Neural cell (in vitro differentiated cells): Measurements from ENCODE around the gene LST1. TPM values are rescaled to one million over a fixed set of nuclear protein-coding genes. Genes with fewer than 3 reads are reported as not detected.

ENCODE experiments used
- H2AFZ ChIP-seq: fragments of 200-600, 300-800 bp; sonication (generic), shearing (Covaris generic); 2 replicates; pipeline ENCODE4 v1.6.0; 2014; ENCODE audit warnings: low read depth, mild to moderate bottlenecking, antibody characterized with exemption, low read length, moderate library complexity
- H3F3A ChIP-seq: fragments of 200-600 bp; shearing (Covaris generic); 2 replicates; pipeline ENCODE4 v1.6.1; 2016; ENCODE audit warnings: mild to moderate bottlenecking, moderate library complexity, mixed read lengths, antibody characterized with exemption, low read length; ENCODE audit not compliant: insufficient read depth, poor library complexity, severe bottlenecking
- H3K27ac ChIP-seq: fragments of 200-600, 300-800 bp; sonication (generic), shearing (Covaris generic); 2 replicates; pipeline ENCODE4 v1.5.1; 2014; ENCODE audit warnings: mild to moderate bottlenecking, low read length, moderate library complexity
- H3K27me3 ChIP-seq: fragments of 300-800, 200-600 bp; sonication (generic), shearing (Covaris generic); 2 replicates; pipeline ENCODE4 v1.6.0; 2014; ENCODE audit warnings: mild to moderate bottlenecking, low read depth, low read length, moderate library complexity; ENCODE audit not compliant: insufficient read depth
- H3K36me3 ChIP-seq: fragments of 300-800, 200-600 bp; sonication (generic), shearing (Covaris generic); 2 replicates; pipeline ENCODE4 v1.5.1; 2014; ENCODE audit warnings: mild to moderate bottlenecking, antibody characterized with exemption, low read length, moderate library complexity; ENCODE audit not compliant: insufficient read depth
- H3K4me2 ChIP-seq: fragments of 300-800, 200-600 bp; sonication (generic), shearing (Covaris generic); 2 replicates; pipeline ENCODE4 v1.6.0; 2014; ENCODE audit warnings: mild to moderate bottlenecking, low read length
- H3K4me3 ChIP-seq: fragments of 300-800, 200-600 bp; sonication (generic), shearing (Covaris generic); 2 replicates; pipeline ENCODE4 v1.5.1; 2014; ENCODE audit warnings: mild to moderate bottlenecking, low read length, moderate library complexity
- H3K79me2 ChIP-seq: fragments of 200-600 bp; shearing (Covaris generic); replicated peaks from 2 replicates; pipeline ENCODE4 v1.6.0; 2014; ENCODE audit warnings: mild to moderate bottlenecking, low read length, moderate library complexity; ENCODE audit not compliant: insufficient read depth
- H3K9ac ChIP-seq: fragments of 300-800, 200-600 bp; sonication (generic), shearing (Covaris generic); 2 replicates; pipeline ENCODE4 v1.6.1; 2016; ENCODE audit warnings: mild to moderate bottlenecking, low read length, mixed read lengths
- H3K9me2 ChIP-seq: fragments of 200-600 bp; shearing (Covaris generic); 2 replicates; pipeline ENCODE4 v1.6.1; 2016; ENCODE audit warnings: mild to moderate bottlenecking, low read length, mixed read lengths; ENCODE audit not compliant: insufficient read depth
- H3K9me3 ChIP-seq: fragments of 200-600, 300-800 bp; sonication (generic), shearing (Covaris generic); 2 replicates; pipeline ENCODE4 v1.6.1; 2016; ENCODE audit warnings: mild to moderate bottlenecking, mixed run types, low read length, moderate library complexity, mixed read lengths
- H4K20me1 ChIP-seq: fragments of 200-600 bp; shearing (Covaris generic); 2 replicates; pipeline ENCODE4 v1.6.1; 2016; ENCODE audit warnings: mild to moderate bottlenecking, mixed run types; ENCODE audit not compliant: insufficient read depth
- CTCF ChIP-seq: fragments of 450-650 bp; IDR thresholded peaks from 2 replicates; pipeline ENCODE4 v1.5.1; 2014; ENCODE audit warnings: antibody characterized with exemption, mild to moderate bottlenecking, moderate library complexity; ENCODE audit not compliant: poor library complexity, severe bottlenecking
- EP300 ChIP-seq: fragments of 450-650 bp; conservative IDR thresholded peaks from 2 replicates; pipeline ENCODE4 v1.6.1; 2014; ENCODE audit warnings: antibody characterized with exemption, mild to moderate bottlenecking, moderate library complexity; ENCODE audit not compliant: poor library complexity, severe bottlenecking
- EZH2 ChIP-seq: fragments of 200-600, 300-800 bp; shearing (Covaris generic), sonication (generic); IDR thresholded peaks from 2 replicates; pipeline ENCODE4 v1.6.1; 2014; ENCODE audit warnings: antibody characterized with exemption, low read length, borderline replicate concordance, mild to moderate bottlenecking; ENCODE audit not compliant: insufficient read depth, poor library complexity, severe bottlenecking
- MXI1 ChIP-seq: fragments of 450-650 bp; conservative IDR thresholded peaks from 2 replicates; pipeline ENCODE4 v1.6.1; 2014; ENCODE audit warnings: antibody characterized with exemption, mild to moderate bottlenecking; ENCODE audit not compliant: poor library complexity, severe bottlenecking
- POLR2AphosphoS5 ChIP-seq: IDR thresholded peaks from 2 replicates; pipeline ENCODE4 v1.6.1; 2012
- RAD21 ChIP-seq: fragments of 450-650 bp; conservative IDR thresholded peaks from 2 replicates; pipeline ENCODE4 v1.6.1; 2014; ENCODE audit warnings: antibody characterized with exemption, mild to moderate bottlenecking, moderate library complexity
- REST ChIP-seq: IDR thresholded peaks from 2 replicates; pipeline ENCODE4 v1.6.1; 2012; ENCODE audit warnings: borderline replicate concordance
- SMC3 ChIP-seq: fragments of 450-650 bp; conservative IDR thresholded peaks from 2 replicates; pipeline ENCODE4 v1.6.1; 2014; ENCODE audit warnings: antibody characterized with exemption, mild to moderate bottlenecking, moderate library complexity; ENCODE audit not compliant: poor library complexity
- TAF1 ChIP-seq: IDR thresholded peaks from 2 replicates; pipeline ENCODE4 v1.6.1; 2012; ENCODE audit warnings: low read depth
- polyA plus RNA-seq: library from polyadenylated mRNA; depleted of rRNA; stranded (reverse); fragments of >200 nt; gene quantifications from 2 replicates; pipeline ENCODE4 v1.2.3, GENCODE V29; 2014

LST1 gene
- polyA plus RNA-seq, 1 donor from 2014 or later: not detected

DNA sequence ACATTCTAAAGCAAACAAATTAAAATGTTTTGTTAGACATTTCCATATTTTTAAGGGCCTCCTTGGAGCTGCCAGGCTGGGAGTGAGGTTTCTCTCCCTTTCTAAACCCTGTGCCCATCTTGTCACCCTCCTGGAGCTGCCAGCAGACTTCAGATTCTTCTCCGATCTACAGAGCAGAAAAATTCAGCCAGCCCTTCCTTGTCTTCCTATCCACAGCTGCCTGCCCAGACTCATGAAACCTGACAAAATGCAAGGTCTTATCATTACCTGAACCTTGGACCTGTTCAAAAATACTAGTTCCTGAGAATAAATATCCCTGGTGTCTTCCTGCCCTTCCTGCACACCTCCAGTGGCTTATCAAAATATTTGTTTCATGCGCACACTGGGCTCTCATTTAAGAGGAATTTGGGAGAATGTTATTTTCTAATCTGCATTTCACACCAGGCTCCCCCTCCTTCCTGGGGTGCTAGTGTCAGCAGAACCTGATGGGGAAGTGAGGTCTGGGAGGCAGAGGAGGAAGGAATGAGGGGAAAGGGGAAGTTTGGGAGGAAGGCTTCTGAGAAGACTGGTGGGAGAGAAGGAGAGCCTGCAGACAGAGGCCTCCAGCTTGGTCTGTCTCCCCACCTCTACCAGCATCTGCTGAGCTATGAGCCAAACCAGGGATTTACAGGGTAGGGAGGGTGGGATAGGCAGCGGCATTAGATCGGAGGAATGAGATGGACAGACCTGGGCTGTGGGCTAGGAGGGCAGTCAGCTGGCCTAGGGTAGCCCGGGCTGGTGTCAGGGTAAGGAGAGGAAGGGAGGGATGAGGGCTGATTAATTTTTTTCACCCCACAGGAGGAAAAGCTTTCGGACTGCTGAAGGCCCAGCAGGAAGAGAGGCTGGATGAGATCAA lies 28.9 kb downstream of the LST1 start, which contains the start of gene AIF1:
TSS of gene AIF1 (plus strand) at position 551 of the 895 bp plus-strand sequence. CDS start at position 647, 96 bp downstream.
- no peak within 1 kb of the TSS for H2AFZ ChIP-seq
- H3K27ac ChIP-seq: no peak within 1 kb of the TSS
- H3K4me2 ChIP-seq: no peak within 1 kb of the TSS
- H3K27me3 ChIP-seq: no peaks in the 10 kb centered on the region
- no peaks in the 10 kb centered on the region for H3K9me2 ChIP-seq
- no peaks in the 10 kb centered on the region for H3K9me3 ChIP-seq
- H3K4me3 ChIP-seq: no peak within 1 kb of the TSS
- H3K9ac ChIP-seq: no peak within 1 kb of the TSS
- no peaks in the 10 kb centered on the region for H3K36me3 ChIP-seq
- TF ChIP-seq EP300 (no peak), EZH2 (no peak), RAD21 (no peak), MXI1 (no peak), POLR2AphosphoS5 (no peak), SMC3 (no peak)
- no peaks in the 10 kb centered on the region for H3F3A ChIP-seq
- no peaks in the 10 kb centered on the region for H4K20me1 ChIP-seq
- no peaks in the 10 kb centered on the region for H3K79me2 ChIP-seq

DNA sequence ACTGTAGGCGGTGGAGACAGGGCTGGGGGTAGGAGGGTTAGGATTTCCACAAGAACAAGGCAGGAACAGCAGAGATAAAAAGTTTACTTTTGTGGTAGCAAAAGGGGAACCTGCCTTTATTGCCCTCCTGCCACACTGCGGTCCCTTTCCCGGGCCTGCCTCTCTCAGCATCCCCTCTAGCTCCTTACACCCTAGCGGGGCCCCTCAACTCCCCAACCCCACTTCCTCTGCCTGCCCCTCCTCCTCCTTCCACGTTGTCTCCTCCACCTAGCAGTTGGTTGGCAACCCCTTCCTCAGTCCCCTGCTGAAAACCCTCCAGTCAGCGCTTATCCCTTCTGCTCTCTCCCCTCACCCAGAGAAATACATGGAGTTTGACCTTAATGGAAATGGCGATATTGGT lies 29.7 kb downstream of the LST1 start:
- peaks cover 1% of the 10 kb centered on the region for H3K79me2 ChIP-seq
- no peaks in the 10 kb centered on the region for H3K9me2 ChIP-seq
- no peaks in the 10 kb centered on the region for H3K36me3 ChIP-seq
- H3K27me3 ChIP-seq: no peaks in the 10 kb centered on the region
- H3F3A ChIP-seq: no peaks in the 10 kb centered on the region
- no peak overlapping the region for H3K4me3 ChIP-seq
- no peaks in the 10 kb centered on the region for H4K20me1 ChIP-seq
- H3K27ac ChIP-seq: no peak overlapping the region
- no peak overlapping the region for H3K4me2 ChIP-seq
- TF ChIP-seq CTCF (no peak), EP300 (no peak), RAD21 (no peak), TAF1 (no peak), MXI1 (no peak), SMC3 (no peak), POLR2AphosphoS5 (no peak), EZH2 (no peak), REST (no peak)
- no peaks in the 10 kb centered on the region for H3K9me3 ChIP-seq
- no peak overlapping the region for H2AFZ ChIP-seq
- no peak overlapping the region for H3K9ac ChIP-seq
